DMS53 (cell line): ENCODE measurements around the gene BAK1.

Experiments used
- DNase-seq: peaks from one replicate; lab custom pipeline; 2025; lab: John Stamatoyannopoulos, UW

BAK1 gene

DNA sequence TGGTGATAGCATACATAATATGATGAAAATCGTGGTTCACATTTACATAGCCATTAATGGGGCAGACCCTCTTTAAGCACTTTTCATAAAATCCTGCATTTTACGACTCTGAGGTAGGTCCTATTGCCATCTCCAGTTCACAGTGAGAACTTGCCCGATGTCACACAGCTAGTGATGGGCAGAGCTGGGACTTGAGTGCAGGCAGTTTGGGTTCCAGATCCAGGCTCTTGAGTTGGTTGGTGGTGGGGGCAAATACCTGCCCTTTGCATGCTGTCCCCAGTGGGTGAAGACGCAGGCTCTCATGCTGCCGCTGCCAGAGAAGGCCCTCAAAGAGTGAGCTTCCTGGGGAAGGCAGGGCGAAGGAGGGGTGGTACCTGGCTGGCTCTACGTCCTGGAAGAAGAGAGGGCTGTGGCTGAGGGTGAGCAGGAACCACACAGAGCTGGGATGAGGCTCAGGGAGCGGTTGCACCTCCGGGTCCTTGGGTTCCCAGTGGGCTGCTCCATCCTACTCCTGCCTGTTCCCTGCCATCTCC, 6.1 kb upstream of the BAK1 start:
- peak; percentile 39 for DNase-seq

DNA sequence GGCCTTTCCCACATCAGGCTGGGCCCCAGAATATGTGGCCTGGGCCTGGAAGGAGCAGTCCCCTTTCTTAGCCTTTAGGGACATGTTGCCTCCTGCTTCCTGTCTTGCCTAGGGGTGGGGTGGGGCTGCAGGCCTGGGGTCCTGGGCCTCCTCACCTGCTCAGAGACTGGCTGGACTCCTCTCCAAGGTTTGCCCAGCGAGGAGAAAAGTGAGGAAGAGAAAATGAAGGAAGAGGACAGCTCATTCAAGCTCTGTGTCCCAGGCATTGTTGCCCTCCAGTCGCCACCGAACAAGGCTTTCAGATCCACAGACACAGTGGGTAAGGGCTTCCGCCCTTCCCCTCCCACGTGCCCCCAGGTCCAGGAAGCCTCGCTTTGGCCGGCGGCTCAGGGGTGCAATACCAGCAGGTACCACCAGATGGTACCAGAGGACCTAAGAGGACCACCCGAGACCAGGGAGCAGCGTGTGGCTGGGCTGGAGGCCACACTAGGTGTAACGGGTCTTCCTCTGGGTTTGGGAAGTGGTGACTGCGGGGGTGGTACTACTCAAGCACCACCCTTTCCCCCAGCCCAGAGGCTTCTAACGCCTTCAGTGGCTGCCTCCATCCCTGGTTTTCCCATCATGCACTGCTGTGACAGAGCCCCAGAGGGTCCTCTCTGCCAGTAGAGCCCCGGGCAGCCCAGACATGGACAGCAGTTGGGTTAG, 5.5 kb upstream of the BAK1 start:
- peak; percentile 88 for DNase-seq

DNA sequence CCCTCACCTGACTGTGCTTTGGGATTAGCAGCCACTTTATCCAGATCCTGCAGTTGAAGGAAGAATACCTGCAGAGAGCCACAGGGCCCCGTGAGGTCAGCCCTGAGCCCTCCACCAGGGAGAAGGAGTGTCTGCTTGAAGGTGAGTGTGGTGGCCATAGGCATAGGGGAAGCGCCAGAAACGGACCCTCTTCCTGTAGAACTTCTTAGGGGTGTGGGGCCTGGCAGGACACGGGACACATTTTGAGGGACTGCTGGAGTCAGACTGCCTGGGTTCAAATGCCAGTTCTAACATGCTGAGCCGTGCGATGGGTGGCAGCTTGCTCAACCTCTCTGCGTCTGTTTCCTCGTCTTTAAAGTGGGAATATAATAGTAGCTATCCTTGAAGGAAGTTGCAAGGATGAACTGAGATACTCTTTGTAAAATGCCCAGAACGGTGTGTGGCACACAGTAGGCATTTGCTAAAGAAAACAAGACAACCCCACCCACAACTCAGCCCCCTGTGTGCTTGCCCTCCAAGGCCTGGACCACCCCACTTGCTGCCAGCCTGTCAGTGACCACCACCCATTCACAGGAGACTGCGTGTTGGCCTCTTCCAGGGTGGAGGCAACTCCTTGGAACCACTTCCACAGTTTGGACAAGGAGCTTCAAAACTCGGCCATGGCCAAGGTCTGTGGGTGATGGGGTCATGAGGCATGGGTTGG, 4.8 kb upstream of the BAK1 start:
- no peak for DNase-seq

DNA sequence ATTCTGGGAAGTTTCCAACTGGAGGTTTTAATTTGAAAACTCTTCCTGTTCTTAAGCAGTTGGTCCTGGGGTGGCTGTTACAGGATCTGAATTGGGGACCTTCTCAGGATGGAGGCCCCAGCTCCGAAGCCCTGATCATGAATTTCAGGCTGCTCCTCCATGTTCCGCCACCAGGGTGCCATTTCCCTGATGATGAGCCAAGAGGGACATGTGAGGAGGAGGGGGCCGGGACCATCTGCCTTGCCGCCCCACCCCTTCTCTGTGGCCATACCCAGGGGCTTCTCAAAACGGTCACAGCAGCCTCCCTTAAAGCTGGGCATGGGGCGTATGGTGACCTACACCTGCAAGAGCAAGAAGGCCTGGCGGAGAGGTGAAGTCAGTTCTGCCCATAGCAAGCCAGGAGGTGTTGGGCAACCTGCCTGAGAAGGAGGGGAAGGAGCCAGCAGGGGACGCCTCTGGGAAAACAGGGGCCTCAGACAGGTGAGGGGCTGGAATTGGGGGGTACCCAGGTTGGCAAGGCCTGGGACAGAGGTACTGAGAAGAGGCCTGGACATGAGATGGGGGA, 3.6 kb upstream of the BAK1 start:
- DNase-seq: peak; percentile 40

DNA sequence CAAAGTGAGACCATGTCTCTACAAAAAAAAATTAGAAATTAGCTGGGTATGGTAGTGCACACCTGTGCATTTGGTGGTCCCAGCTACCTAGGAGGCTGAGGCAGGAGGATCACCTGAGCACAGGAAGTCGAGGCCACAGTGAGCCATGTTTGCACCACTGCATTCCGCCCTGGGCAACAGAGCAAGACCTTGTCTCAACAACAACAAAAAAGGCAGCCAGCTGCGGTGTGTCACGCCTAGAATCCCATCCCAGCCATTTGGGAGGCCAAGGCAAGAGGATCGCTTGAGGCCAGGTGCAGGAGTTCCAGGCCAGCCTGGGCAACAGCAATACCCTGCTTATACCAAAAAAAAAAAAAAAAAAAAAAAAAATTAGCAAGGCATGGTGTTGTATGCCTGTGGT, 1.1 kb upstream of the BAK1 start:
- DNase-seq: no peak

DNA sequence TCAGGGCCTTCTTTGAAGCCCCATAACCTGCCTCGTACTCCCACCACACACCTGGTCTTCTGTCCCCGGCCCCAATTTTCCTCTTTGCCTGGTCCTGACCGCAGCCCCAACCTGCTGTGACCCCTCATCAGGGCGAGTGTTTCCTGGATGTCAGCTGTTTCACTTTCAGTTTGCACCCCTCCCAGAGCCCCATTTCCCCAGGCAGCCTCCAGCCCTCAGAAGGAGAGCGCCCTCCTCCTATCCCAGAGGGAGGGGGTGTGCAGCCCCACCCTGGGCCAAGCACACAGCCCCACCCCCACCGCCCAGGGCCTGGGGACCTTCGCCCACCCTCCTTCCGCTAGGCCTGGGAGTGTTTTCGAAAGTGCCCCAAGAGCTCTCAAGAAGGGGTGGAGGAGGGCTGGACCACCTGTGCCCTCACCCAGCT, 1.5 kb downstream of the BAK1 start:
- DNase-seq: no peak

DNA sequence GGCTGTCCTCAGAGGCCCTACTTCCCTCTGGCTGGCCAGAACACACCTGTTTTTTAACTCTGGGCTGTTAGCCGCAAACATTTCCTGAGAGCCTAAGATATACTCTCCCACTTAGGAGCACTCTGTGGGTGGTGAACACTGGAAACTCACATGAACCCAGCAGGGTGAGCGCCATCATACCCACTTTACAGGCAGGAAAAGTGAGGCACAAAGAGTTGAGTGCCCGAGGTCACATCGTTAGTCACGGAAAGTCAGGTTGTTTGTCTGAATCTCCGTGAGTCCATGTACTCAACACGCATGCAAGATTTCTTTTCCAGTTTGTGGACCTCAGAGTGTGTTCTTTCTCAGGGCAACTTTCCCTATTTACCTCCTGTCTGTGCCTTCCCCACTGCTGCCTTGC, 1.9 kb downstream of the BAK1 start:
- no peak for DNase-seq

DNA sequence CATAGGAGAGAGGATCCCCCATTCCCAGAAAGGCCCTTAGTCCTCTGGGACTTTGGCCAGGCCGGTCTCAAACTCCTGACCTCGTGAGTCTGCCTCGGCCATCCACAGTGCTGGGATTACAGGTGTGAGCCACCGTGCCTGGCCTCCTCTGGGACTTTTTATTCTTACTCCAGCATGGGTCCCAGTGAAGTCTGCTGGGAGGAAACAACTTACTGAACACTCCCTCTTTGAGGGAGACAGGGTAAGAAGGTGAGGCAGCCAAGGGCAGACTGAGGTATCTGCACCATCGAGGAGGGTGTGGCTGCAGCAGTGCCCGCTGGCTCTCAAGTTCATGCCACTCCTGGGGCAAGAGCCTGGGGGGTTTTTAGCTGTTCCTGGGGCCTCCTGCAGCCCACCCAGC, 2.4 kb downstream of the BAK1 start:
- DNase-seq: no peak

DNA sequence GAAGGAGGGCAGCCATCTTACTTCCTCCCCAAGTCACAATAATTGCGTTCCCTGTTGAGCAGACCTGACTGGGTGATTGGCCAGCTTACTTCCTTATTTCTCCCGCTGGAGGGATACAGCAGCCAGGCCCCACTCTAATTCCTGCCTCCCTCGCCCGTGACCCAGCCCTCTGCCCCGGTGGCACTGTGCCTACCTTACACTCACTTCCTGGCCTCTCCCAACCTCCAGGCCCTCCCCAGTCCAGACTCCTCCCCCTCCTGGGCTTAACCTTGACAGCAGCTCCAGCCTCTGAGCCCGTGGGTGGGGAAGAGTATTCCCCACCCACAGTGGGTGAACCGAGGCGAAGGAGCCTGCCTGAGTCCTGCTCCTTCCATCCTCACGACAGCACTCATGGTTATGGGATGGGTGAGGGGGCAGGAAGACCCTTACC, 3.0 kb downstream of the BAK1 start:
- no peak for DNase-seq

DNA sequence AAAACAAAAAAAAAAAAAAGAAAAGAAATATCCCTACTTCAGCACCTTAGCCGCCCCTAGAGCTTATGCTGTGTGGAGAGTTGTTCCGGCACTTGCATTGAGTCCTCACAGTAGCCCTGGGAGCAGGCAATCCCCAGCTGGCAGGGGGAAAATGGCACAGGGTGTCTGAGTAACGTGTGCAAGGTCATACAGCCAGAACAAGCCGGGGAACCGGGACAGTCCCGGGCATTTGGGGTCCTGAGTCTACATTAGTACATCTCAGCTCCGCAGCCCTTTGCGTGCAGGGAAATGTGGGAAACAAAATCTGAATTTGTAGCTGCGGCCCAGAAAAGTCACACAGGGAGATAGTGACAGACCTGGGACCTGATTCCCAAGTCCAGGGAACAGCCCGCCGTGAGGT, 3.4 kb downstream of the BAK1 start:
- DNase-seq: no peak

DNA sequence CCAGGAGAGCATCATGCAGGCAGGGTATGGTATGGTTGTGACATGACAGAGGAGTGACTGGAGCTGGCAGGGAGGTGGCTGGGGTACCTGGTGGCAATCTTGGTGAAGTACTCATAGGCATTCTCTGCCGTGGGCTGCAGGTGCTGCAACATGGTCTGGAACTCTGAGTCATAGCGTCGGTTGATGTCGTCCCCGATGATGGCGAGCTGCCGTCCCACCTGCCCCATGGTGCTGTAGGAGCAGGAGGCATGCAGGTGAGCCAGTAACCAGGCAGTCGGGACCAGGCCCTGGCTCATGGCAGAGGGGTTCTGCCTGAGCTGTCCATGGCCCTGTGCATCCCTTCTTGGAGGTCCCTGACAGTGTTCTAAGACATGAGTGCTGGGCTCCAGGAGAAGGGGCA, 4.9 kb downstream of the BAK1 start:
- DNase-seq: no peak

DNA sequence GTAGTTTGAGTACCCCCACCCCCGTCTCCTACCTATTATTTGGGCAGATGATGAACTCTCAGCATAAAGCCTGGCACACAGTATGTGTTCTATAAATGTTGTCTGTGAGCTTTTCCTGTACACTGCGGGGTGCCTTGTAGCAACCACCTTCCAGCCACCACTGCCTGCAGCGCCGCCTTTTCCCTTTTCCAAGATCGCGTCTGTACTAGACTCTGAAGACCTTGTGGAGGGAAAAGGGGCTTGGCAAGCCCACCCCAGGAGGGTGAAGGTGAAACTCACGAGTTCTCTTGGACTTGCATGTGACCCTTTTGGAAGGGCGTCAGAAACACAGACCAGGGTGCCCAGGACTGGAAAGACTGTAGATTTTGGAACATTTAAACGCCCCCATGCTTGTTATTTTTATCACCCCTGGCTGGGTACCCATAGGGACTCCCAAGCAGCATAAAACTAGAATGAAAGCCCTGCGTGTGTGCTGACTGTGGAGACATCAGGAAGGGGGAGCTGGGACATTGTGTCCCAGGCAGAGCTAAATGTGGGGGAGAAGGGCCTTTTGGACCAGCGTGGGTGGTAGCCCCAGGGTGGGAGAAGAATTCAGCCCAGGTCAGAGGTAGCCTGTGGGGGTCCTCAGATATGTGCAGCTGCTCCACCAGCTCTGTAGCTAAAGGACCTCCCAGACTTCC, 8.3 kb downstream of the BAK1 start:
- no peak for DNase-seq

DNA sequence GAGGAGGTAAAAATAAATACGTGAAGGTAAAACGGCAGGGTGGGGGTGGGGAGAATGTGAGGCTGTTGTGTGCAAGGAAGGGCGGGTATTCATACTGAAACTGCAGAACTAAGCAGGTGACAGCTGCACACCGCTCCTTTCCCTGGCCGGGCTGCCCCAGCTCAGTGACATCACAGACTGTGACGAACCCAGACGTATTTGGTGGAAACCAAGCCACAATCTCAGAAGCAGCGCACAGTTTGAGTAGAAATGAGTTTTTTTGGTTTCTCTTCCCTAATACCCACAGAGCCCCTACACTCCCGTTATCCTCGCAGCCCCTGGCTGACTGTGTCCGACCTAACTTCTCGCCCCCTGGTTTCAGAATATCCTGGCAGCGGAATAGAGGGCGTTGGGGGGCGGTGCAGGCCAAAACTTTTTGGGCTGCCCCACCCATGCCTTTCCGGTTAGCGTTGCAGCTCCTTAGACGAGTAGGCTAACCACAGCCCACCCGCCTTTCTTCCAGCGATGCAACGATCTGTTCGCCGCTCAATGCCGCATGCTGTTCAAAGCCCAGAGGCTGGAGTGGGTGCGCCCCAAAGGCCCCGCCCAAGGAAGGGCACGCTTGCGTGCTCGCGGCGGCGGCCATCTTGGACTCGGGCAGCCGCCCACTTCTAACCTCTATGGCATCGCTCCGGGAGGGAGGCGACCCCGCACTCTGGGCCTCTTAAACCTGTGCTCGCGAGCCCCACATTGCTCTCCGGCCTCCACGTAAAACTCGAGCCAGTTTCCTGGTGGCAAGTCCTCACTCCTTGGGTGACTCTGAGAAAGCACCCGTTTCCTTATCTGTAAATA, 9.1 kb downstream of the BAK1 start:
- peak; percentile 94 for DNase-seq

DNA sequence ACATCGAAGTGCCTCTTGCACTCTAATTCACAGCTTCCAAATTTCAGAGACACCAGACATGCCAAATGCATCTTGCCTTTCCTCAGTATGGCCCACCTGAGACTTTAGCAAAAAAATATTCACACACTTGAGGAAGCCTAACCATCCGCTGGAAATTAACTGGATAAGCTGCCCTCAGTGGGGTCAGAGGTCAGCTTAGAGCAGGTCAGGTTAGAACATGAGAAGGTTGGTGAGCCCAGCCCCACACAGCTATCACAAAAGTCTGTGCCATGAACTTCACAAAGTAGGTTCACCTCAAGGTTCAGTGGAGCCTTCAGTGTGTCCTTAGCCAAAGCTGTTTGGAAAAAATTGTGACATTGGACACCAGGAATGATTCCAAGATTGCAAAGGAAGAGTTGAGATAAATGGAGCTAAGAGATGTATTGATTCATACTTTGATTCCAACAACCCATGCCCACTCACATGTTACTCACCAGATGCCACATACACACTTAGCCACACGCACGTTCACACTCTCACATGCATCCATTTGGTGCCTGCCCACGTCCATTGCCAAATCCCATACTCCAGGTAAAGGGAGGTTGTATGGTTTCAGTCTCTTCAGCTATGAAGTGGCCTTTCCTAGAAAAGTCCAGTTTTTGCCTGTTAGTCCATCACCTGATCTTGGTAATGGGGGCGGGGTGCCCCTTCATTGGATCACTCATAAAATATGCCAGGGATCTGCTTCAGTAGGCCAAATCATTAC, 11.1 kb downstream of the BAK1 start:
- DNase-seq: no peak

DNA sequence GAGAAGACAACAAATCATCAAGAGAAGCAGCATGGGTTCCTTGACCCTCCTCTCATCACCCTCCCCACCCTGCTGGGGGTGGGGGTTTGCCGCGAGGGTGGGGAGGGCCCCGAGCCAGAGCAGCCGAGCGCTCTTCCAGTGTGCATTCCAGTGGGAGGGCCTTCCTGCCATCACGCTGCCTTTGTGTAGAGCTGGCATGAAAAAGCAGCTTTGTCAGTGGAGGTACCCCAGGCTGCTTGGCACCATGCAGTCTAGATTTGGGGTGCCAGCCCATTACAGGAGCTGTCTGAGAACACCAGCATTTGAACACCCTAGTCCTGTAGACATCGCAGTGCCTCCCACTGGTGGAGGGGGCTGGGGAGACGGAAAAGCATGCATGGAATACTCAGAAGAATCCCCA, 12.2 kb downstream of the BAK1 start:
- DNase-seq: no peak

DNA sequence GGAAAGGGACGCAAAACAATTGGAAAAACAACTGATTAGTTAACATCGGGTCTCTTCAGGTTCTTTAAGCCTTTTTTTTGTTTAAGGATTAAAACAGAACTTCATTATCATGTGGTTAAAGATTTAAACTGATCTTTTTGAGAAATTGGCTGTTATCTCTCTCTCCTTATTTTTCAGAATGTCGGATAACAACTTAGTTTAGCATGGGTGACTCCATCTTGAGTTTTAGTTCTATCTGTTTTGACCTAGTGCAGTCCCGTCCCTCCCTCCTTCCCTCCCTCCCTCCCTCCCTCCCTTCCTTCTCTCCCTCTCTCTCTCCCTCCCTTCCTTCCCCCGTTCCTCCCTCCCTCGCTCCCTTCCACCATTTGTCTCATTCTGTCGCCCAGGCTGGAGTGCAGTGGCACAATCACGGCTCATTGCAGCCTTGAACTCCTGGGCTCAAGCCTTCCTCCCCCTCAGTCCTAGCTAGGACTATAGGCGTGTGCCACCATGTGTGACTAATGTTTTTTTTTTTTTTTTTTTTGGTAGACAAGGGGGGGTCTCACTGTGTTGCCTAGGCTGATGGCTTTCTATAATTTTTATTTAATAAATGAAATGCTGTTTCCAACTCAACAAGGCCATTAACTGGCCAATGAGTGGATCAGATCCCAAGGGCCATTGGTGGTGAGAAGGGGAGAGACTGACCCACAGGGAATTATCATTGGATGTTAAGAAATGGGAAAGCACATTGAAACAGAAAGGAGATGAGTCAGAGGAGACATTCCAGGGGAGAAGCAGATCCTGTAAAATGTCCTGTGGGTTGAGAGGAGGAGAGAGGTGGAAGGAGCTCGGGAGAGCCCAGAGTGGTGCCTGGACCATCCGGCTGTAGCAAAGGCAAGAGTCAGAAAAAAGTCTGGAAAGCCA, 13.6 kb downstream of the BAK1 start:
- DNase-seq: no peak

DNA sequence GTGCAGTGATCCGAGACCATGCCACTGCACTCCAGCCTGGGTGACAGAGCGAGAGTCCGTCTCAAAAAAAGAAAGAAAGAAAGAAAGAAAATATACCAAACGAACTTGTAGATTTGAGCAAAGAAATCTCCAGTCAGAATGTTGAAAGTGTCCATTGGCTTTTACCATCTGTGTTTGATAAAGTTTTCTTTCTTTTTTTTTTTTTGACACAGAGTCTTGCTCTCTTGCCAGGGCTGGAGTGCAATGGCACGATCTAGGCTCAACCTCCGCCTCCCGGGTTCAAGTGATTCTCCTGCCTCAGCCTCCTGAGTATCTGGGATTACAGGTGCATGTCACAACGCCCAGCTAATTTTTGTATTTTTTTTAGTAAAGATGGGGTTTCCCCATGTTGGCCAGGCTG, 21.3 kb downstream of the BAK1 start:
- no peak for DNase-seq

DNA sequence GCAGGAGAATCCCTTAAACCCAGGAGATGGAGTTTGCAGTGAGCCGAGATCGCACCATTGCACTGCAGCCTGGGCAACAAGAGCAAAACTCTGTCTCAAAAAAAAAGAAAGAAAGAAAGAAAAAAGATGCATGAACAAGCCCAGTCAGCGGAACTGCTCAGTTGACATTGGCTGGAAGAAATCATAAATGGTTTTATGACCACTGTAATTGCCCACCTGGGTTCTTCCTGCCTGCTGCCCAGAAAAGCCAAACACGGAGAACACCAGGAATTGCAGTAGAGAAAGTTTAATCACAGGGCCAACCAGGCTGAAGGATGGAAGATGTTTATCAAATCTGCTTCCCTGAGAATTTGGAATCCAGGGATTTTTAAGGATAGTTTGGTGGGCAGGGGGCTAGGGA, 22.7 kb downstream of the BAK1 start:
- DNase-seq: no peak

DNA sequence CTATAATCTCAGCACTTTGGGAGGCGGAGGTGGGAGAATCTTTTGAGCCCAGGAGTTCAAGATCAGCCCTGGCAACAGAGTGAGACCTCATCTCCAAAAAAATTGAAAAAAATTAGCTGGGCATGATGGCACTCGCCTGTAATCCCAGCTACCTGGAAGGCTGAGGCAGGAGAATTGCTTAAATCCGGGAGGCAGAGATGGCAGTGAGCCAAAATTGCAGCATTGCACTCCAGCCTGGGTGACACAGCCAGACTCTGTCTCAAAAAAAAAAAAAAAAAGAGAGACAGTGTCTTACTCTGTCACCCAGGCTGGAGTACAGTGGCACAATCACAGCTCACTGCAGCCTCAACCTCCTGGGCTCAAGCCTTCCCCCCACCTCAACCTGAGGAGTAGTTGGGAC, 27.2 kb downstream of the BAK1 start:
- peak; percentile 75 for DNase-seq

DNA sequence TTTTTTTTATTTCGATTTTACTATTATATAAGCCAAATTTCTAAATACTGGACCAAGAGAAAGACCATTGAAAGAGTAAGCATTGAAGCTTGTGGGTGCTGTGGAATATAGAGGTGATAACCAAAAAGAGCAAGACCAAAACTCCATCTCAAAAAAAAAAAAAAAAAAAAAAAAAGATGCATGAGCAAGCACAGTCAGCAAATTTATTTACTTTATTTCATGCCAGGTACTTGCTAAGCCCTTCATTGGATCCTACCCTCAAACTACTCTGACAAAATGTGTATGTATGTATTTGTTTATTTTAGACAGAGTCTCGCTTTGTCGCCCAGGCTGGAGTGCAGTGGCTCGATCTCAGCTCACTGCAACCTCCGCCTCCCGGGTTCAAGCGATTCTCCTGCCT, 27.8 kb downstream of the BAK1 start:
- DNase-seq: no peak
